Suprapubic skin (tissue), 4 donors: Measurements from ENCODE around the gene VKORC1.

ENCODE experiments used
- CTCF ChIP-seq, 2 donors: fragments of 200-600 bp in 1 of 2; fragments of 450-650 bp in 1 of 2; sonication (generic) in 1 of 2; IDR thresholded peaks; one replicate each; pipeline ENCODE4 v1.5.1; 2016 to 2019; ENCODE audit warnings: antibody characterized with exemption in 2 of 2, mild to moderate bottlenecking in 1 of 2, moderate library complexity in 1 of 2
- EP300 ChIP-seq: sonication (generic); formaldehyde crosslinking; IDR thresholded peaks from one replicate; pipeline ENCODE4 v1.6.1; 2017; ENCODE audit warnings: antibody characterized with exemption
- POLR2AphosphoS5 ChIP-seq, 3 donors: sonication (generic); formaldehyde crosslinking; IDR thresholded peaks; one replicate each; pipeline ENCODE4 v1.6.1; 2017; ENCODE audit warnings: antibody characterized with exemption in 3 of 3

DNA sequence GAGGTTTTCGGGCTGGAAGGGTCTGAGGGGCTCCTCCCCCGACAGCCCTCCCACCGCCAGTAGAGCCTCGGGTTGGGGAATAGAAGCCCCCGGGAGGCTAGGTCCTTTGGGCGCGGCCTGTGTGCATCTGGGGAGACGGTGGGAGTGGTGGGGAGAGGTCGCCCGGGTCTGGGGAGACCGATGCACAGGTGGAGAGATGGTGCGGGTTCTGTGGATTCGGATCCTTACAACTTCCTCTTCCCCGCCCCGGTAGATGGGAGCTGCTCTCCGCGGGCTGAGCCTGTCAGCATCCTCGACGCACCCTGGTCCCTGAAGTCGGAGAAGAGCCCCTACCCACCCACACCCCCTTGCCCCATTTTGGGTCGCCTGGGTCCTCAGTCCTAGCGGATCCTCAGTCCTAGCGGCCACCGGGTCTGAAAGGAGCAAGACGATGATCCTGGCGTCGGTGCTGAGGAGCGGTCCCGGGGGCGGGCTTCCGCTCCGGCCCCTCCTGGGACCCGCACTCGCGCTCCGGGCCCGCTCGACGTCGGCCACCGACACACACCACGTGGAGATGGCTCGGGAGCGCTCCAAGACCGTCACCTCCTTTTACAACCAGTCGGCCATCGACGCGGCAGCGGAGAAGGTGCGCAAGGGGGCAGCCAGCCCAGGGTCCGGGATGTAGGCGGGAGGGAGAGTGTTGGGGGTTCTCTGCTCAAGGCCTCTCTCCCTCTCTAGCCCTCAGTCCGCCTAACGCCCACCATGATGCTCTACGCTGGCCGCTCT is 14.4 kb upstream of the VKORC1 start:
- TF ChIP-seq CTCF (IDR thresholded peaks at IDR 0.05) (no peak), EP300 (no peak), POLR2AphosphoS5 (IDR thresholded peaks at IDR 0.05) (no peak)
